ENCODE results near the gene LSG1.
"Not testable (repeated sequence)": the region's sequence is repeated elsewhere in the genome, so short reads cannot be mapped to it uniquely, and the experiment has no call there.

LSG1 gene

DNA sequence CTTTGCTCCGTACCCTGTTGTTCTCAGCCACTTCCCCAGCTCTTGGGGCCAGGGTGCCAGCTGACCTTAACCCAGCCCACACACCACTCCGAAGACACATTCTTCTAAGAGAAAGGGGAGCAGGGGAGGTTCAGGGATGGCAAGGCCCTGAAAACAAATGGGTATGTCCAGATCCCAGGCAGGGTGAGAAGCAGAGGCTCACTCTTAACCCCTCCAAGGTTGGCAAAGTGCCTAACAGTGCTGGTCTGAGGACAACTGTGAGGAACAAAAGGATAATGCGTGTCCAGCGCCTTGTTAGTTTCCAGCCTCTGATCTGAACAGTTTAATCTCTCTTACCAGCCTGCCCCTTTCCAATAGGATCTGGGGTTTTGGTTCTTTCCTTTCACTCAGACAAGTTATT, 40.3 kb downstream of the LSG1 start:
- DNase-seq (ENCODE audit: low read depth) = no peak
- TF ChIP-seq CTCF (IDR thresholded peaks at IDR 0.05; ENCODE audit: control insufficient read depth, extremely low read depth, insufficient read depth) = no peak
- H3K4me3 ChIP-seq (ENCODE audit: low read depth, low read length) = no peak overlapping the region

DNA sequence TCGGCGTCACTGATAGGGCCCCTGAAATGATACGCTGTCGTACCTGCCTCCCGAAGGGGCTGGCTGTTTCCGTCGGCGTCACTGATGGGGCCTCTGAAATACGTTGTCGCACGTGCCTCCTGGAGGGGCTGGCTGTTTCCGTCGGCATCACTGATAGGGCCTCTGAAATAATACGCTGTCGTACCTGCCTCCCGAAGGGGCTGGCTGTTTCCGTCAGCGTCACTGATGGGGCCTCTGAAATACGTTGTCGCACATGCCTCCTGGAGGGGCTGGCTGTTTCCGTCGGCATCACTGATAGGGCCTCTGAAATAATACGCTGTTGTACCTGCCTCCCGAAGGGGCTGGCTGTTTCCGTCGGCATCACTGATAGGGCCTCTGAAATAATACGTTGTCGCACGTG, 41.3 kb downstream of the LSG1 start:
- DNase-seq (ENCODE audit: low read depth); H3K4me3 ChIP-seq (ENCODE audit: low read depth, low read length): not testable (repeated sequence)

DNA sequence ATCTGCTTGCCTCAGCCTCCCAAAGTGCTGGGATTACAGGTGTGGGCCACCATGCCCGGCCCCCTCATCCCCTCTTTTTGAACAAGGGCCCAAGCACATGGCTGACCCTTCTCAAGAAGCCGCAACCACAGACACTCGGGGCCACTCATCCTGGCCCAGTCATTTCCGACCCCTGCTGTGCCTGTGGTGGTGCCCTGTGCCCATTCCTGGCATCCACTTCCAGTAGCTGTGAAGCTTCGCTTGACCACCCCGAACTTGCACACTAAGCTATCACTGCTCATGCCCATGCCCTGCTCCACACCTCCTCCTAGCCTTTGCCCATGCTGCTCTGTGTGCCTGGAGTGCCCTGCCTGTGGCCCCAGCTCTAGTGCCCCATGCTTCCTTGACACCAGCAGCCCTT, 47.0 kb downstream of the LSG1 start:
- DNase-seq (ENCODE audit: low read depth) = no peak
- no peak overlapping the region for H3K4me3 ChIP-seq (ENCODE audit: low read depth, low read length)
- no peak for TF ChIP-seq CTCF (IDR thresholded peaks at IDR 0.05; ENCODE audit: control insufficient read depth, extremely low read depth, insufficient read depth)

DNA sequence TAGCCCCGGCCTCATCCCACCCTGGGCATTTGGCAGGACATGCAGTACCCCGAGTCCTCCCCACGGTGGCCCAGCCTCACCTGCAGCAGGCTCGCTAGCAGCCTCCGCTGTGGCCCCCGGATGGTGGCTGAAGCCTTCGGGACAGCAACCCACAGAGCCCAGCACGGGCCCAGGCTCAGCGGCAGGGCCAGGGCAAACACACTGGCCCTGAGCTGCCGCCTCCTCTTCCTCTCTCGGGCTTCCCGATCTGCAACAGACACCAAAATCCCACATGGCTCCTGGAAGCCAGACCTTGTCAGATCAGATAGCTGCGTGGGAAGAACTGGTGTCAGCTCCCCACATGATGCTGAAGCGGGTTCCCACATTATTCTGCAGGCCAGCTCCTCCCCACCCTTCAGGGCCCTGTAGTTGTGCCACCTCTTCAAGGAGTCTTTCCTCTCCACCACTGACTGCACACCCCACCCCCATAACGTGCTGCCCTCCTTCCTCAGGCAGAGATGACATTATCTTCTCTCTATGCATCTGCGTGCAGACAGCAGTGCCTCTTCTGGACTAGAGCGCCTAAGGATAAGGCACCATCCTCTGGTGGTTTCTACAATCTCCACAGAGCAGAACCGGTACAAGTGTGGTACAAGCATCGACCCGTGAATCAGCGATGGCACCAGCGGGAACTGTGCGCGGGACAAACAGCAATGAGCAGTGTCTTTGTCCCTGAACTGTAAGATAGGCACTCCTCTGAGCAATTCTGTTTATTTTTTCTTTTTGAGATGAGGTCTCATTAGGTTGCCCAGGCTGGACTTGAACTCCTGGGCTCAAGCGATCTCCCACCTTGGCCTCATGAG, 48.3 kb downstream of the LSG1 start:
- H3K4me3 ChIP-seq (ENCODE audit: low read depth, low read length) = no peak overlapping the region
- no peak for TF ChIP-seq CTCF (IDR thresholded peaks at IDR 0.05; ENCODE audit: control insufficient read depth, extremely low read depth, insufficient read depth)

GRCh38 chr3:194622621-194623340, 49.2 kb downstream of the LSG1 start:
- no peak for DNase-seq (ENCODE audit: low read depth)
- no peak overlapping the region for H3K4me3 ChIP-seq (ENCODE audit: low read depth, low read length)
- no peak for TF ChIP-seq CTCF (IDR thresholded peaks at IDR 0.05; ENCODE audit: control insufficient read depth, extremely low read depth, insufficient read depth)

More for the DNA sequence above, 48.3 kb downstream of the LSG1 start:
- no peak for DNase-seq (ENCODE audit: low read depth)

GRCh38 chr3:194621947-194622346, 50.0 kb downstream of the LSG1 start:
- no peak for DNase-seq (ENCODE audit: low read depth)
- TF ChIP-seq CTCF (IDR thresholded peaks at IDR 0.05; ENCODE audit: control insufficient read depth, extremely low read depth, insufficient read depth) = no peak
- no peak overlapping the region for H3K4me3 ChIP-seq (ENCODE audit: low read depth, low read length)

GRCh38 chr3:194620196-194620595, 51.8 kb downstream of the LSG1 start:
- TF ChIP-seq CTCF (IDR thresholded peaks at IDR 0.05; ENCODE audit: control insufficient read depth, extremely low read depth, insufficient read depth) = no peak
- DNase-seq (ENCODE audit: low read depth) = no peak
- no peak overlapping the region for H3K4me3 ChIP-seq (ENCODE audit: low read depth, low read length)
